ENCODE data around the gene MIEN1.
"Not testable (repeated sequence)": the region's sequence is repeated elsewhere in the genome, so short reads cannot be mapped to it uniquely, and the experiment has no call there.

MIEN1 gene

DNA sequence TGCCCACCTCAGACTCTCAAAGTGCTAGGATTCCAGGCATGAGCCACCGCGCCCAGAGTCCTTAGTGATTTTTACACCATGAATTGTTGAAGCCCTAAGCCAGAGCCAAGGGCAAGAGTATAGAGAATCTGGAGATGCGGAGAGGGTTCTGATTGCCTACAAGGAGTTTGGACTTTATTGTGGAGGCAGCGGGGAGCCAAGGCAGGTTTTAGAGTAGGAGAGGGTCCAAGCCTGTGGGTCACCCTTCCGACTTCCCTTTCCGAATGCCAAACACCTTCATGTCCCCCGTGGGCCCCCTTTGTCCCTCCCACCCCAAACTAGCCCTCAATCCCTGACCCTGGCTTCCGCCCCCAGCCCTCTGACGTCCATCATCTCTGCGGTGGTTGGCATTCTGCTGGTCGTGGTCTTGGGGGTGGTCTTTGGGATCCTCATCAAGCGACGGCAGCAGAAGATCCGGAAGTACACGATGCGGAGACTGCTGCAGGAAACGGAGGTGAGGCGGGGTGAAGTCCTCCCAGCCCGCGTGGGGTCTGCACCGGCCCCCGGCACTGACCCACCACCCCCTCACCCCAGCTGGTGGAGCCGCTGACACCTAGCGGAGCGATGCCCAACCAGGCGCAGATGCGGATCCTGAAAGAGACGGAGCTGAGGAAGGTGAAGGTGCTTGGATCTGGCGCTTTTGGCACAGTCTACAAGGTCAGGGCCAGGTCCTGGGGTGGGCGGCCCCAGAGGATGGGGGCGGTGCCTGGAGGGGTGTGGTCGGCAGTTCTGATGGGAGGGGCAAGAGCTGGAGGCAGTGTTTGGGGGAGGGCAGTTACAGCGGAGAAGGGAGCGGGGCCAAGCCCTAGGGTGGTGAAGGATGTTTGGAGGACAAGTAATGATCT, 7.1 kb downstream of the MIEN1 start:
- Histone ChIP-seq H3K9ac (ENCODE audit: low read depth, low read length) (no peak overlapping the region), H3K27ac (ENCODE audit: low read depth, low read length) (no peak overlapping the region), H3K4me3 (ENCODE audit: low read length) (no peak overlapping the region), H3K4me1 (ENCODE audit: insufficient read depth, low read length) (no peaks in the 10 kb centered on the region), H3K9me3 (ENCODE audit: insufficient read depth, low read depth, low read length) (no peaks in the 10 kb centered on the region), H3K36me3 (ENCODE audit: insufficient read depth, low read length) (peaks cover 77% of the 10 kb centered on the region), H3K27me3 (ENCODE audit: insufficient read depth, low read length) (no peaks in the 10 kb centered on the region)
- WGBS: 82% methylated on average over 34 of the region's 34 CpGs

DNA sequence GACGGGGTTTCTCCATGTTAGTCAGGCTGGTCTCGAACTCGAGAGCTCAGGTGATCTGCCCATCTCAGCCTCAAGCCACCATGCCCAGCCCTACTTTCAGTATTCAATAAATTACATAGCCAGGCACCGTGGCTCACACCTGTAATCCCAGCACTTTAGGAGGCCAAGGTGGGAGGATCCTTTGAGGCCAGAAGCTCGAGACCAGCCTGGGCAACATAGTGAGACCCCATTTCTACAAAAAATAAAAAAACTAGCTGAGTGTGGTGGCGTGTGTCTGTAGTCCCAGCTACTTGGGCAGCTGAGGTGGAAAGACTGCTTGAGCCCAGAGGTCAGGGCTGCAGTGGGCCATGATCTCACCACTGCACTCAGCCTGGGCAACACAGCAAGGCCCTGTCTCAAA, 8.2 kb downstream of the MIEN1 start:
- H3K4me3 ChIP-seq (ENCODE audit: low read length): no peak overlapping the region
- no peak overlapping the region for H3K27ac ChIP-seq (ENCODE audit: low read depth, low read length)
- H3K27me3 ChIP-seq (ENCODE audit: insufficient read depth, low read length): no peaks in the 10 kb centered on the region
- no peaks in the 10 kb centered on the region for H3K4me1 ChIP-seq (ENCODE audit: insufficient read depth, low read length)
- no peaks in the 10 kb centered on the region for H3K9me3 ChIP-seq (ENCODE audit: insufficient read depth, low read depth, low read length)
- WGBS: 96% methylated on average over 6 of the region's 6 CpGs
- H3K9ac ChIP-seq (ENCODE audit: low read depth, low read length): no peak overlapping the region
- peaks cover 77% of the 10 kb centered on the region for H3K36me3 ChIP-seq (ENCODE audit: insufficient read depth, low read length)

DNA sequence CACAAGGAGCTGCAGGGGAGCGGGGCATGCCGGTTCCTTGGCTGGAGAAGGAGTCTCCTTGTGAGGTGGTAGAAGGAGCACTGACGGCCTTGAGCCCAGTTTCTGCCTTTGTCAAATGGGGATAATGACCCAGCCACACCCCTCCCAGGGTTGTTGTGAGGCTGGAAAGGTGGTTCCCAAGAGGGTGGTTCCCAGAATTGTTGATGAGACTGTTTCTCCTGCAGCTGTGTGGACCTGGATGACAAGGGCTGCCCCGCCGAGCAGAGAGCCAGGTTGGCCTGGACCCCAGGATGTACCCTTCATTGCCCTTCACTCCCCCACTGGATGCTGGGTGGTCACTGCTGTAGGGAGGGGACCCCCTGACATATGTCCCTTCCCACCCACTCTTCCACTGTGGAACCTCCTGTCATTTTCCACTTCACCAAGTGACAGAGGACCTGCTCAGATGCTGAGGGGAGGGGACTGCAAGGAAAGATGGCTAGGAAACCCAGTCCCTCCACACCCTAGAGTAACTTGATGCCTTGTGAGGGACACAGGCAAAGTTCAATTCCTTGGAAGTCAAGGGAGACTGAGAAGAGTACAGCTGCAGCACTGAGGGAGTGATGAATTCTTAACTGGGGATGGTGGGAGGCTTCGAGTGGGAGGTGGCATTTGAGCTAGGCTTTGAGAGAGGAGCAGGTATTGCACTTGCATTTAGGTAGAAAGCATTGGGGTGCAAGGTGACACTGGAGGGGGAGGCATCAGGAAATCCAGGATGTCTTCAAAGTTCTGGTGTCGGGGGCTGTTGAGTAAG, 10.6 kb downstream of the MIEN1 start:
- 94% methylated on average over 7 of the region's 7 CpGs for WGBS
- Histone ChIP-seq H3K4me1 (ENCODE audit: insufficient read depth, low read length) (no peaks in the 10 kb centered on the region), H3K9ac (ENCODE audit: low read depth, low read length) (no peak overlapping the region), H3K27me3 (ENCODE audit: insufficient read depth, low read length) (no peaks in the 10 kb centered on the region), H3K27ac (ENCODE audit: low read depth, low read length) (no peak overlapping the region), H3K9me3 (ENCODE audit: insufficient read depth, low read depth, low read length) (no peaks in the 10 kb centered on the region), H3K36me3 (ENCODE audit: insufficient read depth, low read length) (peaks cover 76% of the 10 kb centered on the region), H3K4me3 (ENCODE audit: low read length) (no peak overlapping the region)

GRCh38 chr17:39717660-39718059, 12.7 kb downstream of the MIEN1 start:
- no peaks in the 10 kb centered on the region for H3K9me3 ChIP-seq (ENCODE audit: insufficient read depth, low read depth, low read length)
- H3K4me1 ChIP-seq (ENCODE audit: insufficient read depth, low read length): no peaks in the 10 kb centered on the region
- H3K4me3 ChIP-seq (ENCODE audit: low read length): no peak overlapping the region
- H3K27ac ChIP-seq (ENCODE audit: low read depth, low read length): no peak overlapping the region
- WGBS: 98% methylated on average over 6 of the region's 6 CpGs
- no peaks in the 10 kb centered on the region for H3K27me3 ChIP-seq (ENCODE audit: insufficient read depth, low read length)
- peaks cover 85% of the 10 kb centered on the region for H3K36me3 ChIP-seq (ENCODE audit: insufficient read depth, low read length)
- H3K9ac ChIP-seq (ENCODE audit: low read depth, low read length): no peak overlapping the region

- Histone ChIP-seq H3K4me1 (ENCODE audit: insufficient read depth, low read length) (no peaks in the 10 kb centered on the region), H3K27ac (ENCODE audit: low read depth, low read length) (no peak overlapping the region), H3K36me3 (ENCODE audit: insufficient read depth, low read length) (peaks cover 89% of the 10 kb centered on the region), H3K4me3 (ENCODE audit: low read length) (no peak overlapping the region), H3K27me3 (ENCODE audit: insufficient read depth, low read length) (no peaks in the 10 kb centered on the region), H3K9ac (ENCODE audit: low read depth, low read length) (no peak overlapping the region), H3K9me3 (ENCODE audit: insufficient read depth, low read depth, low read length) (no peaks in the 10 kb centered on the region)
- WGBS: 93% methylated on average over 11 of the region's 11 CpGs
These were observed 13.3 kb downstream of the MIEN1 start for GRCh38 chr17:39716879-39717536.

- H3K9ac ChIP-seq (ENCODE audit: low read depth, low read length): no peak overlapping the region
- no peaks in the 10 kb centered on the region for H3K9me3 ChIP-seq (ENCODE audit: insufficient read depth, low read depth, low read length)
- no peaks in the 10 kb centered on the region for H3K4me1 ChIP-seq (ENCODE audit: insufficient read depth, low read length)
- no peaks in the 10 kb centered on the region for H3K27me3 ChIP-seq (ENCODE audit: insufficient read depth, low read length)
- H3K27ac ChIP-seq (ENCODE audit: low read depth, low read length): no peak overlapping the region
- 96% methylated on average over 15 of the region's 15 CpGs for WGBS
- H3K4me3 ChIP-seq (ENCODE audit: low read length): no peak overlapping the region
- peaks cover 89% of the 10 kb centered on the region for H3K36me3 ChIP-seq (ENCODE audit: insufficient read depth, low read length)
These were observed 14.1 kb downstream of the MIEN1 start for GRCh38 chr17:39716073-39716818.

DNA sequence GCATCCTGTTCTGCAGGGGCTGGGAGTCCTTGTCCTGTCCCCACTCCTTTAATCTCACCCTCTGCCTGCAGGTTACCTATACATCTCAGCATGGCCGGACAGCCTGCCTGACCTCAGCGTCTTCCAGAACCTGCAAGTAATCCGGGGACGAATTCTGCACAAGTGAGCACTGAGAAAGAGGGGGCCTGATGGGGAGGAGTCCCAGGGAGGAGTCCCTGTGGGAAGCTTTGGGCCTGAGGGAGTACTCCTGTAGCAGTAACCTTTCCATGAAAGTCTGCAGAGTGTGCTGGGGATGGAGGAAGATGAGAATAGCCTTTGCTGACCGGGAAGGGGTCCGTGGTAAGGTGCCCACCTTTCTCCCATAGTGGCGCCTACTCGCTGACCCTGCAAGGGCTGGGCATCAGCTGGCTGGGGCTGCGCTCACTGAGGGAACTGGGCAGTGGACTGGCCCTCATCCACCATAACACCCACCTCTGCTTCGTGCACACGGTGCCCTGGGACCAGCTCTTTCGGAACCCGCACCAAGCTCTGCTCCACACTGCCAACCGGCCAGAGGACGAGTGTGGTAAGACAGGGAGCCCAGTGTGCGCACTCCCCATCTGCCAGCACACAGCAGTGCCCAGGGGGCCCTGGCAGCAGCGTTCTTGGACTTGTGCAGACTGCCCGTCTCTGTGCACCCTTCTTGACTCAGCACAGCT, 14.8 kb downstream of the MIEN1 start:
- Histone ChIP-seq H3K36me3 (ENCODE audit: insufficient read depth, low read length) (peaks cover 96% of the 10 kb centered on the region), H3K27me3 (ENCODE audit: insufficient read depth, low read length) (no peaks in the 10 kb centered on the region), H3K4me3 (ENCODE audit: low read length) (no peak overlapping the region), H3K27ac (ENCODE audit: low read depth, low read length) (no peak overlapping the region), H3K4me1 (ENCODE audit: insufficient read depth, low read length) (no peaks in the 10 kb centered on the region), H3K9me3 (ENCODE audit: insufficient read depth, low read depth, low read length) (no peaks in the 10 kb centered on the region), H3K9ac (ENCODE audit: low read depth, low read length) (no peak overlapping the region)
- 96% methylated on average over 18 of the region's 18 CpGs for WGBS

- no peaks in the 10 kb centered on the region for H3K4me1 ChIP-seq (ENCODE audit: insufficient read depth, low read length)
- peaks cover 96% of the 10 kb centered on the region for H3K36me3 ChIP-seq (ENCODE audit: insufficient read depth, low read length)
- 98% methylated on average over 4 of the region's 4 CpGs for WGBS
These were observed 16.1 kb downstream of the MIEN1 start for GRCh38 chr17:39714234-39714633.

GRCh38 chr17:39711851-39712250, 18.5 kb downstream of the MIEN1 start:
- 94% methylated on average over 10 of the region's 10 CpGs for WGBS
- Histone ChIP-seq H3K9me3 (ENCODE audit: insufficient read depth, low read depth, low read length) (no peaks in the 10 kb centered on the region), H3K9ac (ENCODE audit: low read depth, low read length) (no peak overlapping the region), H3K4me1 (ENCODE audit: insufficient read depth, low read length) (no peaks in the 10 kb centered on the region), H3K27me3 (ENCODE audit: insufficient read depth, low read length) (no peaks in the 10 kb centered on the region), H3K27ac (ENCODE audit: low read depth, low read length) (no peak overlapping the region), H3K4me3 (ENCODE audit: low read length) (no peak overlapping the region), H3K36me3 (ENCODE audit: insufficient read depth, low read length) (peaks cover 95% of the 10 kb centered on the region)

More at GRCh38 chr17:39714234-39714633, 16.1 kb downstream of the MIEN1 start:
- Histone ChIP-seq H3K9ac (ENCODE audit: low read depth, low read length) (no peak overlapping the region), H3K27me3 (ENCODE audit: insufficient read depth, low read length) (no peaks in the 10 kb centered on the region), H3K27ac (ENCODE audit: low read depth, low read length) (no peak overlapping the region), H3K9me3 (ENCODE audit: insufficient read depth, low read depth, low read length) (no peaks in the 10 kb centered on the region), H3K4me3 (ENCODE audit: low read length) (no peak overlapping the region)

GRCh38 chr17:39711071-39711470, 19.3 kb downstream of the MIEN1 start:
- H3K9me3 ChIP-seq (ENCODE audit: insufficient read depth, low read depth, low read length); H3K9ac ChIP-seq (ENCODE audit: low read depth, low read length); H3K4me3 ChIP-seq (ENCODE audit: low read length); H3K4me1 ChIP-seq (ENCODE audit: insufficient read depth, low read length); H3K27ac ChIP-seq (ENCODE audit: low read depth, low read length); H3K27me3 ChIP-seq (ENCODE audit: insufficient read depth, low read length): not testable (repeated sequence)
- H3K36me3 ChIP-seq (ENCODE audit: insufficient read depth, low read length): peaks cover 95% of the 10 kb centered on the region
- WGBS: 94% methylated on average over 11 of the region's 11 CpGs

All from HUES64 (cell line).